ENCODE measurements around the gene PNMA1.

PNMA1 gene

DNA sequence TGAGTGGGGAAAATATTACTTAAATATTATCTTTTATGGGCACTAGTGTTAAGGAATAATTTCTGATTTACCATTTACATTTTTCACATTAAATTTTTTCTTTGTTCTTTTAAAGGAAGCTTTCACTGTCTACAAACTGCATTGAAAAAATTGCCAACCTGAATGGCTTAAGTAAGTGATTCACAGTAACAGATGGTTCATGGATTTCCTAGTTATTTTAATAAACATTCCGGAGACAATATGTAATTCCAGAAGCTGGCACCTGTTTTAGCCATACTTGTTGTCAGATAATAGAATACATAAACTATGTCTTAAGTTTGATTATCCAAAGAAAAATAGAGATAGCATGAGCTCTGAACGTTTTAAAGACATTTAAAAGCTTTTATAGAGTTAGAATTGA lies 52.3 kb downstream of the PNMA1 start:
- no peak for DNase-seq
